ENCODE results near the gene BANF1. TPM values are rescaled to one million over a fixed set of nuclear protein-coding genes. Genes with fewer than 3 reads are reported as not detected.

Gene BANF1
- total and polyA plus RNA-seq, 9 of the 15 experiments (the other 6 are each of a cell fraction or from before 2014, with no cell fraction given) = 108 to 651 (median 263) TPM

DNA sequence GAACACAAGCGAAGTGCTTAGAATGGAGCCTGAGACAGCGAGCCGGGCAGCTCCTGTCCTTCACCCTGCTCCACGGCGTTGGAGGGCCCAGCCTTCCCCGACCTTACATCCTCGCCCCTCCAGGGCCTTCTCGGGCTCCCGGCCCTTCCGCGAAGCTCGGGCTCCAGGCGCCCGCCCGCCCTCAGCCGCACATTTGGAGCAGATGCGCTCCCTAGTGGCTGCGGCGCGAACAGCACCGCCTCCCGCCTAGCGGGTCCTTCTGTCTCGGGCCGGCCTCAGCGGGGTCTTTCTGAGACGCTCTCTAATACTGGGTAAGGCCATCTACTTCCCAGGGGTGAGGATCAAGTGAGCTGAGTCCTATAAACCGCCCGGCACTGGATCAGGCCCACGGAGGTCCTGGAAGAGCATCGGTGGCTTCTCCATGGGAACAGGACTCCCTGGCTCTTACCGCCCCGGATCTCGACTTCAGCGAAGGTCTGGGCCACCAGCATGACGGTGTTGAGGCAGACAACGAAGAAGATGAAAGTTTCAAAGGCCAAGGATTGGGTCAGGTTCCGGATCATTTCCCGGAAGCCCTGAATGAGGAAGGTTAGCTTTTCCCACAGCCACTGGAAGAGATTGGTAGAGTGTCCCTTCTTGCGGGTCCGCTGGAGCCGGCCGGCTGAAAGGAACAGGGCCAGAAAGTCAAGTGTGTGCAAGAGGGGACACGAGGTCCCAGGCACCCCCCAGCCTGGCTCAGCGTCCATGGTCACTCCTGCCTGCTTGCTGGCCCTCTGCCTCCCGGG is 20.3 kb downstream of the BANF1 start (continued):
- TF ChIP-seq, protein P1, sequence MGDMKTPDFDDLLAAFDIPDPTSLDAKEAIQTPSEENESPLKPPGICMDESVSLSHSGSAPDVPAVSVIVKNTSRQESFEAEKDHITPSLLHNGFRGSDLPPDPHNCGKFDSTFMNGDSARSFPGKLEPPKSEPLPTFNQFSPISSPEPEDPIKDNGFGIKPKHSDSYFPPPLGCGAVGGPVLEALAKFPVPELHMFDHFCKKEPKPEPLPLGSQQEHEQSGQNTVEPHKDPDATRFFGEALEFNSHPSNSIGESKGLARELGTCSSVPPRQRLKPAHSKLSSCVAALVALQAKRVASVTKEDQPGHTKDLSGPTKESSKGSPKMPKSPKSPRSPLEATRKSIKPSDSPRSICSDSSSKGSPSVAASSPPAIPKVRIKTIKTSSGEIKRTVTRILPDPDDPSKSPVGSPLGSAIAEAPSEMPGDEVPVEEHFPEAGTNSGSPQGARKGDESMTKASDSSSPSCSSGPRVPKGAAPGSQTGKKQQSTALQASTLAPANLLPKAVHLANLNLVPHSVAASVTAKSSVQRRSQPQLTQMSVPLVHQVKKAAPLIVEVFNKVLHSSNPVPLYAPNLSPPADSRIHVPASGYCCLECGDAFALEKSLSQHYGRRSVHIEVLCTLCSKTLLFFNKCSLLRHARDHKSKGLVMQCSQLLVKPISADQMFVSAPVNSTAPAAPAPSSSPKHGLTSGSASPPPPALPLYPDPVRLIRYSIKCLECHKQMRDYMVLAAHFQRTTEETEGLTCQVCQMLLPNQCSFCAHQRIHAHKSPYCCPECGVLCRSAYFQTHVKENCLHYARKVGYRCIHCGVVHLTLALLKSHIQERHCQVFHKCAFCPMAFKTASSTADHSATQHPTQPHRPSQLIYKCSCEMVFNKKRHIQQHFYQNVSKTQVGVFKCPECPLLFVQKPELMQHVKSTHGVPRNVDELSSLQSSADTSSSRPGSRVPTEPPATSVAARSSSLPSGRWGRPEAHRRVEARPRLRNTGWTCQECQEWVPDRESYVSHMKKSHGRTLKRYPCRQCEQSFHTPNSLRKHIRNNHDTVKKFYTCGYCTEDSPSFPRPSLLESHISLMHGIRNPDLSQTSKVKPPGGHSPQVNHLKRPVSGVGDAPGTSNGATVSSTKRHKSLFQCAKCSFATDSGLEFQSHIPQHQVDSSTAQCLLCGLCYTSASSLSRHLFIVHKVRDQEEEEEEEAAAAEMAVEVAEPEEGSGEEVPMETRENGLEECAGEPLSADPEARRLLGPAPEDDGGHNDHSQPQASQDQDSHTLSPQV (IDR thresholded peaks at IDR 0.05) = no peak; the same call in 1 of the 2 replicates
- TF ChIP-seq DDX20 (tag; IDR thresholded peaks at IDR 0.05; ENCODE audit: low read depth) = no peak
- TF ChIP-seq ZNF197 (CRISPR knock-in tag; IDR thresholded peaks at IDR 0.05; ENCODE audit: low read depth) = no peak
- TF ChIP-seq, protein P2, sequence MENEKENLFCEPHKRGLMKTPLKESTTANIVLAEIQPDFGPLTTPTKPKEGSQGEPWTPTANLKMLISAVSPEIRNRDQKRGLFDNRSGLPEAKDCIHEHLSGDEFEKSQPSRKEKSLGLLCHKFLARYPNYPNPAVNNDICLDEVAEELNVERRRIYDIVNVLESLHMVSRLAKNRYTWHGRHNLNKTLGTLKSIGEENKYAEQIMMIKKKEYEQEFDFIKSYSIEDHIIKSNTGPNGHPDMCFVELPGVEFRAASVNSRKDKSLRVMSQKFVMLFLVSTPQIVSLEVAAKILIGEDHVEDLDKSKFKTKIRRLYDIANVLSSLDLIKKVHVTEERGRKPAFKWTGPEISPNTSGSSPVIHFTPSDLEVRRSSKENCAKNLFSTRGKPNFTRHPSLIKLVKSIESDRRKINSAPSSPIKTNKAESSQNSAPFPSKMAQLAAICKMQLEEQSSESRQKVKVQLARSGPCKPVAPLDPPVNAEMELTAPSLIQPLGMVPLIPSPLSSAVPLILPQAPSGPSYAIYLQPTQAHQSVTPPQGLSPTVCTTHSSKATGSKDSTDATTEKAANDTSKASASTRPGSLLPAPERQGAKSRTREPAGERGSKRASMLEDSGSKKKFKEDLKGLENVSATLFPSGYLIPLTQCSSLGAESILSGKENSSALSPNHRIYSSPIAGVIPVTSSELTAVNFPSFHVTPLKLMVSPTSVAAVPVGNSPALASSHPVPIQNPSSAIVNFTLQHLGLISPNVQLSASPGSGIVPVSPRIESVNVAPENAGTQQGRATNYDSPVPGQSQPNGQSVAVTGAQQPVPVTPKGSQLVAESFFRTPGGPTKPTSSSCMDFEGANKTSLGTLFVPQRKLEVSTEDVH (IDR thresholded peaks at IDR 0.05; ENCODE audit: low read depth, partially characterized antibody) = no peak
- TF ChIP-seq, protein P3, sequence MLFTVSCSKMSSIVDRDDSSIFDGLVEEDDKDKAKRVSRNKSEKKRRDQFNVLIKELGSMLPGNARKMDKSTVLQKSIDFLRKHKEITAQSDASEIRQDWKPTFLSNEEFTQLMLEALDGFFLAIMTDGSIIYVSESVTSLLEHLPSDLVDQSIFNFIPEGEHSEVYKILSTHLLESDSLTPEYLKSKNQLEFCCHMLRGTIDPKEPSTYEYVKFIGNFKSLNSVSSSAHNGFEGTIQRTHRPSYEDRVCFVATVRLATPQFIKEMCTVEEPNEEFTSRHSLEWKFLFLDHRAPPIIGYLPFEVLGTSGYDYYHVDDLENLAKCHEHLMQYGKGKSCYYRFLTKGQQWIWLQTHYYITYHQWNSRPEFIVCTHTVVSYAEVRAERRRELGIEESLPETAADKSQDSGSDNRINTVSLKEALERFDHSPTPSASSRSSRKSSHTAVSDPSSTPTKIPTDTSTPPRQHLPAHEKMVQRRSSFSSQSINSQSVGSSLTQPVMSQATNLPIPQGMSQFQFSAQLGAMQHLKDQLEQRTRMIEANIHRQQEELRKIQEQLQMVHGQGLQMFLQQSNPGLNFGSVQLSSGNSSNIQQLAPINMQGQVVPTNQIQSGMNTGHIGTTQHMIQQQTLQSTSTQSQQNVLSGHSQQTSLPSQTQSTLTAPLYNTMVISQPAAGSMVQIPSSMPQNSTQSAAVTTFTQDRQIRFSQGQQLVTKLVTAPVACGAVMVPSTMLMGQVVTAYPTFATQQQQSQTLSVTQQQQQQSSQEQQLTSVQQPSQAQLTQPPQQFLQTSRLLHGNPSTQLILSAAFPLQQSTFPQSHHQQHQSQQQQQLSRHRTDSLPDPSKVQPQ (CRISPR knock-in tag; IDR thresholded peaks at IDR 0.05; ENCODE audit: borderline replicate concordance) = no peak
- TF ChIP-seq CBFB (CRISPR knock-in tag; IDR thresholded peaks at IDR 0.05) = no peak
- no peak for TF ChIP-seq ZNF143 (CRISPR knock-in tag; IDR thresholded peaks at IDR 0.05)
- peak; percentile 82; the same call in 1 of the 2 replicates for TF ChIP-seq ZBTB7A (IDR thresholded peaks at IDR 0.05; ENCODE audit: borderline replicate concordance, control insufficient read depth, low read depth, low read length)
- TF ChIP-seq, protein P4, sequence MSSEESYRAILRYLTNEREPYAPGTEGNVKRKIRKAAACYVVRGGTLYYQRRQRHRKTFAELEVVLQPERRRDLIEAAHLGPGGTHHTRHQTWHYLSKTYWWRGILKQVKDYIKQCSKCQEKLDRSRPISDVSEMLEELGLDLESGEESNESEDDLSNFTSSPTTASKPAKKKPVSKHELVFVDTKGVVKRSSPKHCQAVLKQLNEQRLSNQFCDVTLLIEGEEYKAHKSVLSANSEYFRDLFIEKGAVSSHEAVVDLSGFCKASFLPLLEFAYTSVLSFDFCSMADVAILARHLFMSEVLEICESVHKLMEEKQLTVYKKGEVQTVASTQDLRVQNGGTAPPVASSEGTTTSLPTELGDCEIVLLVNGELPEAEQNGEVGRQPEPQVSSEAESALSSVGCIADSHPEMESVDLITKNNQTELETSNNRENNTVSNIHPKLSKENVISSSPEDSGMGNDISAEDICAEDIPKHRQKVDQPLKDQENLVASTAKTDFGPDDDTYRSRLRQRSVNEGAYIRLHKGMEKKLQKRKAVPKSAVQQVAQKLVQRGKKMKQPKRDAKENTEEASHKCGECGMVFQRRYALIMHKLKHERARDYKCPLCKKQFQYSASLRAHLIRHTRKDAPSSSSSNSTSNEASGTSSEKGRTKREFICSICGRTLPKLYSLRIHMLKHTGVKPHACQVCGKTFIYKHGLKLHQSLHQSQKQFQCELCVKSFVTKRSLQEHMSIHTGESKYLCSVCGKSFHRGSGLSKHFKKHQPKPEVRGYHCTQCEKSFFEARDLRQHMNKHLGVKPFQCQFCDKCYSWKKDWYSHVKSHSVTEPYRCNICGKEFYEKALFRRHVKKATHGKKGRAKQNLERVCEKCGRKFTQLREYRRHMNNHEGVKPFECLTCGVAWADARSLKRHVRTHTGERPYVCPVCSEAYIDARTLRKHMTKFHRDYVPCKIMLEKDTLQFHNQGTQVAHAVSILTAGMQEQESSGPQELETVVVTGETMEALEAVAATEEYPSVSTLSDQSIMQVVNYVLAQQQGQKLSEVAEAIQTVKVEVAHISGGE (CRISPR knock-in tag; IDR thresholded peaks at IDR 0.05) = peak in 1 of 3 experiments; percentile 77; a peak in 2 of 6 replicates
- peak; percentile 45; the same call in 1 of the 2 replicates for TF ChIP-seq CTBP1 (IDR thresholded peaks at IDR 0.05; ENCODE audit: borderline replicate concordance)
- TF ChIP-seq MYNN (IDR thresholded peaks at IDR 0.05) = 0 out of 2 replicates have a peak, but pooled peaks have one; percentile 20
- no peak for TF ChIP-seq MYNN (CRISPR knock-in tag; IDR thresholded peaks at IDR 0.05)
